HG02763 (cell line): ENCODE data around the gene HTR6.

Experiments
- ATAC-seq: cut with Tn5 transposase; IDR thresholded peaks from one replicate; pipeline ENCODE4 v1.9.1; 2021; ENCODE audit warnings: mild to moderate bottlenecking, moderate library complexity; ENCODE audit not compliant: unreplicated experiment

HTR6 gene

GRCh38 chr1:19715334-19716203 lies 50.9 kb downstream of the HTR6 start:
- no peak for ATAC-seq

- no peak for ATAC-seq
Measured at GRCh38 chr1:19717467-19717866, 52.8 kb downstream of the HTR6 start.

GRCh38 chr1:19720174-19720573 lies 55.5 kb downstream of the HTR6 start:
- no peak for ATAC-seq

GRCh38 chr1:19720973-19721372 lies 56.3 kb downstream of the HTR6 start:
- no peak for ATAC-seq

GRCh38 chr1:19723874-19724273 lies 59.2 kb downstream of the HTR6 start:
- ATAC-seq, result no peak

GRCh38 chr1:19725606-19726005 lies 60.9 kb downstream of the HTR6 start:
- no peak for ATAC-seq

- ATAC-seq, result no peak
Measured at GRCh38 chr1:19728413-19729145, 63.9 kb downstream of the HTR6 start.

GRCh38 chr1:19730232-19730631 lies 65.6 kb downstream of the HTR6 start:
- no peak for ATAC-seq
